GM12874 (cell line): ENCODE measurements around the gene PCSK6.

Experiments used
- CTCF ChIP-seq: IDR thresholded peaks from 2 replicates; pipeline ENCODE4 v1.5.1; 2011; ENCODE audit warnings: low read depth, mild to moderate bottlenecking, control low read depth, low read length, moderate library complexity; ENCODE audit not compliant: insufficient read depth

Gene PCSK6

GRCh38 chr15:101470548-101471239, 18.8 kb downstream of the PCSK6 start:
- TF ChIP-seq CTCF, result no peak

GRCh38 chr15:101469520-101470288, 19.8 kb downstream of the PCSK6 start:
- TF ChIP-seq CTCF, result no peak

- no peak for TF ChIP-seq CTCF
Measured at GRCh38 chr15:101466188-101466587, 23.3 kb downstream of the PCSK6 start.

- no peak for TF ChIP-seq CTCF
Measured at GRCh38 chr15:101464999-101465669, 24.4 kb downstream of the PCSK6 start.

GRCh38 chr15:101464256-101464998, 25.1 kb downstream of the PCSK6 start:
- no peak for TF ChIP-seq CTCF

GRCh38 chr15:101463270-101463669, 26.2 kb downstream of the PCSK6 start:
- TF ChIP-seq CTCF, result no peak

GRCh38 chr15:101461097-101461496, 28.4 kb downstream of the PCSK6 start:
- TF ChIP-seq CTCF, result no peak
